Thyroid gland (tissue), 4 donors: Measurements from ENCODE around the gene NHLRC4.

Experiments
- CTCF ChIP-seq, 6 experiments: fragments of 200-600 bp in 3 of 6; fragments of 450-650 bp in 3 of 6; sonication (generic) in 3 of 6; IDR thresholded peaks; one replicate each; pipeline ENCODE4 v1.5.1; 2016 to 2019; ENCODE audit warnings: antibody characterized with exemption in 6 of 6, mild to moderate bottlenecking in 2 of 6, inconsistent platforms in 1 of 6, moderate library complexity in 1 of 6
- POLR2A ChIP-seq, 2 donors: fragments of 450-650 bp; IDR thresholded peaks; one replicate each; pipeline ENCODE4 v1.6.1; 2017; ENCODE audit warnings: antibody characterized with exemption in 2 of 2, mild to moderate bottlenecking in 2 of 2, moderate library complexity in 1 of 2

GRCh38 chr16:595942-596735 lies 29.3 kb downstream of the NHLRC4 start:
- TF ChIP-seq CTCF (IDR thresholded peaks at IDR 0.05) (no peak), POLR2A (IDR thresholded peaks at IDR 0.05) (no peak)
